ENCODE data around the gene TMEM132D. TPM values are rescaled to one million over a fixed set of nuclear protein-coding genes. Genes with fewer than 3 reads are reported as not detected.

The TMEM132D gene
- total and polyA plus RNA-seq, 4 donors: 0.01 to 0.14 (median 0.08) TPM

GRCh38 chr12:129073157-129073915 lies 830.5 kb downstream of the TMEM132D start:
- no peak for DNase-seq (ENCODE audit: low spot score)
- Histone ChIP-seq H3K36me3 (ENCODE audit: control insufficient read depth in 4 of 4, insufficient read depth in 3 of 4, low read depth in 1 of 4, low read length in 3 of 4) (no peaks in the 10 kb centered on the region), H3K4me3 (ENCODE audit: low read depth in 1 of 3, low read length in 3 of 3) (no peak overlapping the region), H3K27me3 (ENCODE audit: control insufficient read depth in 4 of 4, insufficient read depth in 4 of 4, low read length in 3 of 4) (no peaks in the 10 kb centered on the region), H3K9ac (ENCODE audit: low read depth in 1 of 2, low read length in 2 of 2) (no peak overlapping the region), H3K9me3 (ENCODE audit: control insufficient read depth in 4 of 4, low read length in 3 of 4) (no peaks in the 10 kb centered on the region), H3K4me1 (ENCODE audit: control insufficient read depth in 4 of 4, insufficient read depth in 4 of 4, low read length in 3 of 4) (no peaks in the 10 kb centered on the region), H3K27ac (ENCODE audit: low read depth in 1 of 2, low read length in 2 of 2) (no peak overlapping the region)
- TF ChIP-seq FOXA2 (IDR thresholded peaks at IDR 0.05) (no peak), JUND (IDR thresholded peaks at IDR 0.05) (no peak), TAF1 (conservative IDR thresholded peaks at IDR 0.05) (no peak)
- WGBS: 92% methylated on average over 21 of the region's 21 CpGs

GRCh38 chr12:129071362-129071761 lies 832.5 kb downstream of the TMEM132D start:
- no peak for DNase-seq (ENCODE audit: low spot score)
- H3K4me1 ChIP-seq (ENCODE audit: control insufficient read depth in 4 of 4, insufficient read depth in 4 of 4, low read length in 3 of 4): no peaks in the 10 kb centered on the region
- no peak overlapping the region for H3K9ac ChIP-seq (ENCODE audit: low read depth in 1 of 2, low read length in 2 of 2)
- no peaks in the 10 kb centered on the region for H3K9me3 ChIP-seq (ENCODE audit: control insufficient read depth in 4 of 4, low read length in 3 of 4)
- H3K36me3 ChIP-seq (ENCODE audit: control insufficient read depth in 4 of 4, insufficient read depth in 3 of 4, low read depth in 1 of 4, low read length in 3 of 4): no peaks in the 10 kb centered on the region
- H3K27me3 ChIP-seq (ENCODE audit: control insufficient read depth in 4 of 4, insufficient read depth in 4 of 4, low read length in 3 of 4): no peaks in the 10 kb centered on the region
- no peak overlapping the region for H3K4me3 ChIP-seq (ENCODE audit: low read depth in 1 of 3, low read length in 3 of 3)
- no peak overlapping the region for H3K27ac ChIP-seq (ENCODE audit: low read depth in 1 of 2, low read length in 2 of 2)
- WGBS: 41% methylated on average over 4 of the region's 4 CpGs
- TF ChIP-seq FOXA1 (IDR thresholded peaks at IDR 0.05) (no peak), EGR1 (IDR thresholded peaks at IDR 0.05; ENCODE audit: low read depth in 2 of 2) (no peak), FOXA2 (IDR thresholded peaks at IDR 0.05) (no peak)

GRCh38 chr12:129069886-129070285 lies 833.9 kb downstream of the TMEM132D start:
- 74% methylated on average over 15 of the region's 15 CpGs for WGBS
- no peak for DNase-seq (ENCODE audit: low spot score)
- H3K9me3 ChIP-seq (ENCODE audit: control insufficient read depth in 4 of 4, low read length in 3 of 4): no peaks in the 10 kb centered on the region
- H3K27ac ChIP-seq (ENCODE audit: low read depth in 1 of 2, low read length in 2 of 2): no peak overlapping the region
- no peak overlapping the region for H3K4me3 ChIP-seq (ENCODE audit: low read depth in 1 of 3, low read length in 3 of 3)
- H3K36me3 ChIP-seq (ENCODE audit: control insufficient read depth in 4 of 4, insufficient read depth in 3 of 4, low read depth in 1 of 4, low read length in 3 of 4): no peaks in the 10 kb centered on the region
- no peak for TF ChIP-seq GABPA (IDR thresholded peaks at IDR 0.05 in 1 of 2, conservative IDR thresholded peaks at IDR 0.05 in 1 of 2)
- no peak for TF ChIP-seq REST (IDR thresholded peaks at IDR 0.05)
- no peak for TF ChIP-seq TAF1 (conservative IDR thresholded peaks at IDR 0.05)
- no peak for TF ChIP-seq MAX (IDR thresholded peaks at IDR 0.05)
- TF ChIP-seq, protein P1, sequence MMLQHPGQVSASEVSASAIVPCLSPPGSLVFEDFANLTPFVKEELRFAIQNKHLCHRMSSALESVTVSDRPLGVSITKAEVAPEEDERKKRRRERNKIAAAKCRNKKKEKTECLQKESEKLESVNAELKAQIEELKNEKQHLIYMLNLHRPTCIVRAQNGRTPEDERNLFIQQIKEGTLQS (IDR thresholded peaks at IDR 0.05): no peak
- no peak for TF ChIP-seq RXRA (IDR thresholded peaks at IDR 0.05)
- TF ChIP-seq YY1 (IDR thresholded peaks at IDR 0.05): no peak
- H3K27me3 ChIP-seq (ENCODE audit: control insufficient read depth in 4 of 4, insufficient read depth in 4 of 4, low read length in 3 of 4): no peaks in the 10 kb centered on the region
- no peak overlapping the region for H3K9ac ChIP-seq (ENCODE audit: low read depth in 1 of 2, low read length in 2 of 2)
- H3K4me1 ChIP-seq (ENCODE audit: control insufficient read depth in 4 of 4, insufficient read depth in 4 of 4, low read length in 3 of 4): no peaks in the 10 kb centered on the region

Measured in liver (tissue), 9 donors.